MG63 (cell line): ENCODE measurements around the gene TTC8. TPM values are rescaled to one million over a fixed set of nuclear protein-coding genes. Genes with fewer than 3 reads are reported as not detected.
"Not testable (repeated sequence)": the region's sequence is repeated elsewhere in the genome, so short reads cannot be mapped to it uniquely, and the experiment has no call there.

ENCODE experiments used
- DNase-seq: peaks from one replicate; pipeline ENCODE4 v3.0.0-alpha.2; 2020
- H3K27me3 ChIP-seq: fragments of 250-450 bp; sonication (Bioruptor Pico); 2 replicates; pipeline ENCODE4 v1.5.1; 2020; ENCODE audit warnings: mild to moderate bottlenecking, moderate library complexity
- H3K36me3 ChIP-seq: fragments of 250-450 bp; sonication (Bioruptor Pico); 2 replicates; pipeline ENCODE4 v1.5.1; 2020; ENCODE audit warnings: mild to moderate bottlenecking, moderate library complexity
- H3K4me3 ChIP-seq: fragments of 250-450 bp; sonication (Bioruptor Pico); 2 replicates; pipeline ENCODE4 v1.5.1; 2020; ENCODE audit warnings: mild to moderate bottlenecking, moderate library complexity
- H3K9me3 ChIP-seq: fragments of 250-450 bp; sonication (Bioruptor Pico); 2 replicates; pipeline ENCODE4 v1.5.1; 2020; ENCODE audit warnings: mild to moderate bottlenecking, moderate library complexity
- total RNA-seq: library from RNA; depleted of rRNA; stranded (reverse); fragments of >200 nt; shearing (Covaris generic); gene quantifications from 2 replicates; pipeline ENCODE4 v1.2.3, GENCODE V29; 2014; ENCODE audit warnings: low replicate concordance

The TTC8 gene
- total RNA-seq, 1 experiment from 2014 or later = 35.8 TPM

DNA sequence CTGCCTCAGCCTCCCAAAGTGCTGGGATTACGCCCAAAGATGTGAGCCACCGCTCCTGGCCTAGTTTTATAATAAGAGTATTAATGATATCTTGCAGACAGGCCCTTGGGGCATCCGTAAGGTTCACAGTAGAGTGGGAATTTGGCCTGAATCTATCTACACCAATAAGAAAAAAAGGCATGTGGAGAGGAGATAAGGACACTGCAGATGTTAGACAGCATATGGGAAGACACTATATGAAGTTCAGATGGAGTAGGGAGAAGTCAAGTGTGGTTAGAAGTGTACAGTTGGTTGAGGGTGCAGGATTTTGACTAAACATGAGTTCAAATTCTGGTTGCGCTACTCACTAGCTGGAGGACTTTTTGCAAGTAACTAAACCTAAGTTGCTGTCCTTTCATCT is 8.5 kb upstream of the TTC8 start:
- H3K9me3 ChIP-seq = no peaks in the 10 kb centered on the region
- no peaks in the 10 kb centered on the region for H3K36me3 ChIP-seq
- DNase-seq = no peak
- H3K27me3 ChIP-seq = no peaks in the 10 kb centered on the region
- H3K4me3 ChIP-seq = no peak overlapping the region

- H3K4me3 ChIP-seq = no peak overlapping the region
- no peaks in the 10 kb centered on the region for H3K27me3 ChIP-seq
- H3K9me3 ChIP-seq = no peaks in the 10 kb centered on the region
- no peaks in the 10 kb centered on the region for H3K36me3 ChIP-seq
- no peak for DNase-seq
Measured at GRCh38 chr14:88818018-88818417, 6.4 kb upstream of the TTC8 start.

DNA sequence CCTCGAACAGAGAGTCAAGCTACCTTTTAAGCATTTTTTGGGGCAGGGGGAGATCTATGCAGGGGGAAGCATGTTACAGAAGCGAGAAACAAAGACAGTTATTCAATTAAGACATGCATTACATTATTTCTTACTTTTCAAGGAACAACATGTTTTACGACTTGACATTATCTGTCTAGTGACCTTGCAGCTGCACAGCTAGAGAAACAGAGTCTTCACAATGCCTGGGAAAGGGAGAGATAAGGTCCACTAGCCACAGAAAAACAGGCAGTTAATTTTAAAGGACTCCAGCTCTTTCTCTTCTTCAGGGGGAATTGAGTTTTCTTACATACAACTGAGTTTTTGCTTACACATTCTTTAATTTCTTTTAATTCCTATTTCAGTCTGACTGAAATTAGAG is 4.8 kb upstream of the TTC8 start:
- DNase-seq = not testable (repeated sequence)

GRCh38 chr14:88821378-88821777 is 3.1 kb upstream of the TTC8 start:
- H3K27me3 ChIP-seq = no peaks in the 10 kb centered on the region
- DNase-seq = no peak
- no peaks in the 10 kb centered on the region for H3K36me3 ChIP-seq
- no peak overlapping the region for H3K4me3 ChIP-seq
- no peaks in the 10 kb centered on the region for H3K9me3 ChIP-seq

More for the DNA sequence above, 4.8 kb upstream of the TTC8 start:
- not testable (repeated sequence) for H3K4me3 ChIP-seq, H3K36me3 ChIP-seq, H3K27me3 ChIP-seq, H3K9me3 ChIP-seq

DNA sequence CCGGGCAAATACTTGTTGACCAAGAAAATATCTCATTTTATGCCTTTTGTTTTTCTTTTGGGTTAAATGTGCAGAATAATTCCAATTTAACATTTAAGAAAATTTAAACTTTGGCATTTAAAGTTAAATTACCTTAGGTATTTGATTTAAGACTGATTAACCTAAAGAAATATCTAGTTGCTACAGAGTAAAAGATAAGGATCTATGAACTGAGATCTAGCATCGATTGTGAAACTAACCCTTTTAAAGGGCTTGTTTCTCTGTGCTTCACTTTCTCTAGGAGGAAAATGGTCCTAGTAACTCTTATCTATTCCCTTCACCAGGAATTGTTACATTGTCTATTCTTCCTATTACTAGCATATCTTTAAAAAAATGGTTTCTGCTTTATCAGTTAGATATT is 2.6 kb upstream of the TTC8 start:
- DNase-seq = no peak
- no peaks in the 10 kb centered on the region for H3K9me3 ChIP-seq
- H3K4me3 ChIP-seq = no peak overlapping the region
- H3K27me3 ChIP-seq = no peaks in the 10 kb centered on the region
- no peaks in the 10 kb centered on the region for H3K36me3 ChIP-seq

DNA sequence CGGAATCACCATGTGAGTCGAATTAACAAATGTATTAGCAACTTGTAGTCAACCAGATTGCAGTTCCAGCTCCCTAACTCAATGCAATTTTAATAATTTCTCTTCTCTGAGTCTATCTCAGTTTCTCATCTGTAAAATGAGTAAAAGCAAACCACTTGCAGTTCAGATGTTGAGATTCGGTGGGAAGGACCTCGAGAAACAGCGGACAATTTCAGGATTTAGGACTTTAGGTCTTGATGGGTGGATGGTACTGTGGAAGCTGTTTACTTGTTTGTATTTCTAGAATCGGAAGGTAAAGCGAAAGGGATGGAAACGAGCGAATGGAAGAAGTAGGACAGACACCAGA is 510 bp upstream of the TTC8 start:
- DNase-seq = no peak
- H3K36me3 ChIP-seq = no peaks in the 10 kb centered on the region
- H3K4me3 ChIP-seq = peak overlapping the region; percentile 73
- H3K9me3 ChIP-seq = no peaks in the 10 kb centered on the region
- no peaks in the 10 kb centered on the region for H3K27me3 ChIP-seq

- Histone ChIP-seq H3K36me3 (no peaks in the 10 kb centered on the region), H3K27me3 (no peaks in the 10 kb centered on the region), H3K4me3 (peak overlapping the region; percentile 73), H3K9me3 (no peaks in the 10 kb centered on the region)
- DNase-seq = no peak
Measured at GRCh38 chr14:88825078-88825458, 617 bp downstream of the TTC8 start.

- Histone ChIP-seq H3K36me3 (no peaks in the 10 kb centered on the region), H3K9me3 (no peaks in the 10 kb centered on the region), H3K27me3 (no peaks in the 10 kb centered on the region), H3K4me3 (peak overlapping the region; percentile 73)
- no peak for DNase-seq
Measured at GRCh38 chr14:88825503-88825902, 1.1 kb downstream of the TTC8 start.

- Histone ChIP-seq H3K4me3 (no peak overlapping the region), H3K27me3 (no peaks in the 10 kb centered on the region)
Measured at GRCh38 chr14:88829188-88829587, 4.7 kb downstream of the TTC8 start.

DNA sequence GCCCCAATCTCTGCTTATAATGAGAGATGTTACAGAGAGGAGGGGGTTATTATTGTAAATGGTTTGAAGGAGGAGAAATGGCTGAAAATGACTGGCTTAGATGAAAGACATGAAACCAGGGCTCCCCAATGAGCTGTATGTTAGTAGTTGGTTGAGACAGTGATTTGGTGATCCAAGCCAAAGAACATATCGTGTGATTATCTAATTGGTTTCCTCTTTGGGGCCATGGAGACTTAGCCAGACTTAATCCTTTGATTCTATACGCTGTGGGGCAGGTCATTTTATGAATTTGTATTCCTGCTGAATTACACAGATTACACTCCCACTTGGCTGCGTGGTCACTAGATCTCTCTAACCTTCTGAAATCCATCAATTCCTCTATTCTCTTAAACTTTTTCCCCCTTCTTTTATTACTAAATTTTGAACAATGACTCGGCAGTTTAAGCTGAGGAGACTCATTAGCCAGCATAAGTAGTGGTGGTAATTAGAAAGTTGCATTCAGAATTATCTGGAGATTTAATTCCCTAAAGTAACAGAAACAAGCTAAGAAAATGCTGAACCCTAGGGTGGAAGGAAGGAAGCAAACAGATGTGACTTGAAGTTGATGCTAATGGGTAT is 5.3 kb downstream of the TTC8 start:
- no peaks in the 10 kb centered on the region for H3K27me3 ChIP-seq
- no peaks in the 10 kb centered on the region; the same call in 1 of the 2 replicates for H3K9me3 ChIP-seq
- no peak for DNase-seq
- peaks cover 7% of the 10 kb centered on the region; the same call in 1 of the 2 replicates for H3K36me3 ChIP-seq
- no peak overlapping the region for H3K4me3 ChIP-seq

More at GRCh38 chr14:88829188-88829587, 4.7 kb downstream of the TTC8 start:
- Histone ChIP-seq H3K36me3 (peaks cover 7% of the 10 kb centered on the region; the same call in 1 of the 2 replicates), H3K9me3 (no peaks in the 10 kb centered on the region; the same call in 1 of the 2 replicates)
- DNase-seq = no peak

DNA sequence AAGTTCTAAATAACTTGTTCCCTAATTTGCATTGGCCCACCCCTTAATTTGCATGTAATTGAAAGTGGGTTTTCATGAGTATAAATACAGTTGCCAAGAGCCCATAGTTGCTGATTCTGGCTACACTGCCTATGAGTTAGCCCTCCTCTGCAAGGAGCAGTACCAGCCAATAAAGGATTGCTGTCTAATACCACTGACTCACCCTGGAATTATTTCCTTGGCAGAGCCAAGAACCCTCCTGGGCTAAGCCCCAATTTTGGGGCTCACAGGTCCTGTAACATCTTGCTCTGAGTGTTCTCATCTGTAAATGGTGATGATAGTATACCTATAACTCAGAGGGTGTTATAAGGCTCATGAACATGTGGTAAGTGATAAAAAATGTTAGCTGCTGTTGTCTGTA is 6.8 kb downstream of the TTC8 start:
- Histone ChIP-seq H3K36me3 (peaks cover 7% of the 10 kb centered on the region; the same call in 1 of the 2 replicates), H3K4me3 (no peak overlapping the region), H3K27me3 (no peaks in the 10 kb centered on the region), H3K9me3 (no peaks in the 10 kb centered on the region; the same call in 1 of the 2 replicates)
- DNase-seq = peak; percentile 75

DNA sequence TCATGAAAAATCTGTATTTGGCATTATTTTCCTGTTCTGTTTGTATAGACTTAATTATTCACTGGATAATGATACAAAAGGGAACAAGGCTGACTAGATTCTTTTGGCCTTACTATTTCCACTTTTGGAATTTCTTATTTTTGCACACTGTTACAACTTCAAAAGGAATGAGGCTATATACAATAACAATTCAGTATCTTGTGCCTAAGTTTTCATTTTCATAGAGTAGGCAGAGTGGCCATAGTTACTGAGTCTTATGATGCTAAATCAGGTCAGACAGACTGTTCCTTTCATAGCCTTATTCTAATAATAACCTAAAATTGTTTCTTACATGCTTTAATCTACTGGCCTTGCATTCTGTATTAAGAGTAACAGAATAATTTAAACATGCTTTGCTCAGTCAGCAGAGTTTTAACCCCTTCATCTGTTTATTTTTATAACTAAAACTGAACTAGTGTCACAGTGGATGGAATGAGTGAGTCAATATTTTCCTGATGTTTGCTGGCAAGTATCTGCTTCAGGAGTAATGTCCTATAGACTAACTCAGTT is 10.5 kb downstream of the TTC8 start:
- H3K9me3 ChIP-seq = no peaks in the 10 kb centered on the region; the same call in 1 of the 2 replicates
- no peak for DNase-seq
- peaks cover 7% of the 10 kb centered on the region; the same call in 1 of the 2 replicates for H3K36me3 ChIP-seq
- H3K4me3 ChIP-seq = no peak overlapping the region
- no peaks in the 10 kb centered on the region for H3K27me3 ChIP-seq

- Histone ChIP-seq H3K27me3 (no peaks in the 10 kb centered on the region), H3K36me3 (peaks cover 7% of the 10 kb centered on the region; the same call in 1 of the 2 replicates), H3K4me3 (no peak overlapping the region), H3K9me3 (no peaks in the 10 kb centered on the region; the same call in 1 of the 2 replicates)
- DNase-seq = no peak
Measured at GRCh38 chr14:88835661-88836060, 11.2 kb downstream of the TTC8 start.

GRCh38 chr14:88837495-88837894 is 13.0 kb downstream of the TTC8 start:
- DNase-seq = no peak
- peaks cover 4% of the 10 kb centered on the region; the same call in 1 of the 2 replicates for H3K36me3 ChIP-seq
- no peaks in the 10 kb centered on the region for H3K27me3 ChIP-seq
- no peaks in the 10 kb centered on the region for H3K9me3 ChIP-seq
- H3K4me3 ChIP-seq = no peak overlapping the region

- Histone ChIP-seq H3K4me3 (no peak overlapping the region), H3K27me3 (no peaks in the 10 kb centered on the region), H3K9me3 (no peaks in the 10 kb centered on the region), H3K36me3 (no peaks in the 10 kb centered on the region)
- no peak for DNase-seq
Measured at GRCh38 chr14:88838015-88838414, 13.6 kb downstream of the TTC8 start.

DNA sequence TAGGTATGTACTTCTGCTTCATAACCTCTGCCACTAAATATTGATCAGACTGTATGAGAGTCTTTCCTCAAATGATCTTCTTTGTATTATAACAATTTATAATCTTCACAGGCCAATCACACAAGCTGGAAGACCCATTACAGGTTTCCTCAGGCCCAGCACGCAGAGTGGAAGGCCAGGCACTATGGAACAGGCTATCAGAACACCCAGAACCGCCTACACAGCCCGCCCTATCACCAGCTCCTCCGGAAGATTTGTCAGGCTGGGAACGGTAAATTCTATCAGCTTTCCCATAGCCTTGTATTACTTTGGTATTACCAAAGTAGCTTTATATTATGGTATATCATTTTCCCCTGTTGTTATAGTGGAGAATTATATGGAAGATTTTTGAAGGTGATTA is 16.5 kb downstream of the TTC8 start:
- H3K4me3 ChIP-seq = no peak overlapping the region
- no peaks in the 10 kb centered on the region for H3K27me3 ChIP-seq
- H3K36me3 ChIP-seq = no peaks in the 10 kb centered on the region
- no peaks in the 10 kb centered on the region for H3K9me3 ChIP-seq
- no peak for DNase-seq

DNA sequence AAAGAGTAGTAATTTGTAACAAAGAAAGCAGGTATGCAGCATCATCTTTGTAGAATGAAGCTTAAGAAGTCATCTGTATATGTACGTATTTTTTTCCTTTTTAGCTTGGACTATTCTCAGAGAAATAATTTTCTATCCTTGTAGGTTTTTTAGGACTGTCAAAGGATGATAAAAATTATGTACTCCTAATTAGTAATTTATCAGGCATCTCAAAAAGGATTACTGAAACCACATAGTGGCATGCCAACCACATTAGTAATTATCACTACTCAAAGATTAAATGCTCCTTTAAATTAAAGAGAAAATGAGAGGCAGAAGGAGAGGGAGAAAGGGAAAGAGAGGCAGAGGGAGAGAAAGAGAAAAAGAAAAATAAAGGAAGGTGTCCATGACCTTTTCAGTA is 17.3 kb downstream of the TTC8 start:
- Histone ChIP-seq H3K9me3 (no peaks in the 10 kb centered on the region), H3K36me3 (no peaks in the 10 kb centered on the region), H3K4me3 (no peak overlapping the region), H3K27me3 (no peaks in the 10 kb centered on the region)
- DNase-seq = no peak

GRCh38 chr14:88842414-88842813 is 18.0 kb downstream of the TTC8 start:
- Histone ChIP-seq H3K4me3 (no peak overlapping the region), H3K27me3 (no peaks in the 10 kb centered on the region), H3K36me3 (no peaks in the 10 kb centered on the region), H3K9me3 (no peaks in the 10 kb centered on the region)
- DNase-seq = no peak
